Fibroblast of skin of scalp (primary cell): ENCODE data around the gene PLPP1.
A peak's percentile ranks its signal among the peaks of the same experiment; 100 is the strongest.

ENCODE experiments used
- DNase-seq: peaks from one replicate; pipeline ENCODE4 v3.0.0-alpha.2; 2013

PLPP1 gene

GRCh38 chr5:55445791-55446190, 89.0 kb downstream of the PLPP1 start:
- no peak for DNase-seq

GRCh38 chr5:55441954-55442353, 92.8 kb downstream of the PLPP1 start:
- no peak for DNase-seq

- DNase-seq: no peak
Measured at GRCh38 chr5:55441107-55441771, 93.5 kb downstream of the PLPP1 start.

- peak; percentile 66 for DNase-seq
Measured at GRCh38 chr5:55440188-55440646, 94.5 kb downstream of the PLPP1 start.

- peak; percentile 92 for DNase-seq
Measured at GRCh38 chr5:55438998-55439397, 95.8 kb downstream of the PLPP1 start.

GRCh38 chr5:55437859-55438206, 96.9 kb downstream of the PLPP1 start:
- no peak for DNase-seq

- DNase-seq: no peak
Measured at GRCh38 chr5:55437452-55437851, 97.3 kb downstream of the PLPP1 start.

- no peak for DNase-seq
Measured at GRCh38 chr5:55432549-55432948, 102.2 kb downstream of the PLPP1 start.

- DNase-seq: no peak
Measured at GRCh38 chr5:55429613-55430253, 105.0 kb downstream of the PLPP1 start.

- DNase-seq: no peak
Measured at GRCh38 chr5:55429221-55429612, 105.5 kb downstream of the PLPP1 start.

- DNase-seq: peak; percentile 70
Measured at GRCh38 chr5:55427157-55427556, 107.6 kb downstream of the PLPP1 start.

- no peak for DNase-seq
Measured at GRCh38 chr5:55426455-55426854, 108.3 kb downstream of the PLPP1 start.

- DNase-seq: no peak
Measured at GRCh38 chr5:55421074-55421529, 113.7 kb downstream of the PLPP1 start.

GRCh38 chr5:55418994-55419968, 115.5 kb downstream of the PLPP1 start:
- peak; percentile 96 for DNase-seq

GRCh38 chr5:55416306-55416705, 118.5 kb downstream of the PLPP1 start:
- peak; percentile 32 for DNase-seq

- DNase-seq: no peak
Measured at GRCh38 chr5:55415071-55415470, 119.7 kb downstream of the PLPP1 start.

- no peak for DNase-seq
Measured at GRCh38 chr5:55413644-55414043, 121.1 kb downstream of the PLPP1 start.

- no peak for DNase-seq
Measured at GRCh38 chr5:55411876-55412275, 122.9 kb downstream of the PLPP1 start.

GRCh38 chr5:55410845-55411244, 123.9 kb downstream of the PLPP1 start:
- no peak for DNase-seq

- DNase-seq: no peak
Measured at GRCh38 chr5:55409775-55410174, 125.0 kb downstream of the PLPP1 start.

- no peak for DNase-seq
Measured at GRCh38 chr5:55407984-55408383, 126.8 kb downstream of the PLPP1 start.

- peak; percentile 70 for DNase-seq
Measured at GRCh38 chr5:55407059-55407684, 127.6 kb downstream of the PLPP1 start.

- DNase-seq: no peak
Measured at GRCh38 chr5:55406292-55406691, 128.5 kb downstream of the PLPP1 start.
